H9 (cell line): Measurements from ENCODE around the gene SCNM1. TPM values are rescaled to one million over a fixed set of nuclear protein-coding genes. Genes with fewer than 3 reads are reported as not detected.

Source experiments
- DNase-seq: peaks from one replicate; pipeline ENCODE4 v3.0.0-alpha.2; 2017
- H2AFZ ChIP-seq: one replicate; pipeline ENCODE4 v1.6.1; 2013; ENCODE audit warnings: mild to moderate bottlenecking, low read length, control low read depth, moderate library complexity
- H2AK5ac ChIP-seq: 2 replicates; pipeline ENCODE4 v1.6.1; 2013; ENCODE audit warnings: low read length, control low read depth, mixed read lengths; ENCODE audit not compliant: insufficient read length
- H2BK120ac ChIP-seq: one replicate; pipeline ENCODE4 v1.6.1; 2013; ENCODE audit warnings: low read depth, mild to moderate bottlenecking, low read length, control low read depth, inconsistent platforms; ENCODE audit not compliant: poor library complexity, severe bottlenecking
- H2BK12ac ChIP-seq: 2 replicates; pipeline ENCODE4 v1.6.1; 2013; ENCODE audit warnings: low read length, control low read depth, mixed read lengths, low read depth; ENCODE audit not compliant: insufficient read length
- H2BK15ac ChIP-seq: 2 replicates; pipeline ENCODE4 v1.6.1; 2013; ENCODE audit warnings: low read depth, low read length, control low read depth
- H2BK20ac ChIP-seq: one replicate; pipeline ENCODE4 v1.6.1; 2013; ENCODE audit warnings: low read depth, mild to moderate bottlenecking, low read length, control low read depth, inconsistent platforms; ENCODE audit not compliant: poor library complexity, severe bottlenecking
- H2BK5ac ChIP-seq: 2 replicates; pipeline ENCODE4 v1.6.1; 2013; ENCODE audit warnings: low read length, control low read depth, mixed read lengths; ENCODE audit not compliant: insufficient read length
- H3K14ac ChIP-seq: 2 replicates; pipeline ENCODE4 v1.6.1; 2013; ENCODE audit warnings: low read length, control low read depth; ENCODE audit not compliant: insufficient read depth
- H3K18ac ChIP-seq: 2 replicates; pipeline ENCODE4 v1.6.1; 2013; ENCODE audit warnings: low read depth, mild to moderate bottlenecking, mixed read lengths, low read length, control low read depth; ENCODE audit not compliant: insufficient read length
- H3K23ac ChIP-seq: 2 replicates; pipeline ENCODE4 v1.6.1; 2013; ENCODE audit warnings: low read length, control low read depth, mixed read lengths, low read depth; ENCODE audit not compliant: insufficient read length
- H3K23me2 ChIP-seq: 2 replicates; pipeline ENCODE4 v1.6.1; 2013; ENCODE audit warnings: low read depth, mild to moderate bottlenecking, mixed read lengths, low read length, control low read depth; ENCODE audit not compliant: insufficient read length, poor library complexity, severe bottlenecking
- H3K27ac ChIP-seq: 2 replicates; pipeline ENCODE4 v1.5.1; 2013; ENCODE audit warnings: low read length, control low read depth, mixed read lengths, low read depth; ENCODE audit not compliant: insufficient read length
- H3K27me3 ChIP-seq: 2 replicates; pipeline ENCODE4 v1.6.1; 2013; ENCODE audit warnings: low read length, control low read depth, inconsistent platforms; ENCODE audit not compliant: insufficient read depth
- H3K4ac ChIP-seq: 2 replicates; pipeline ENCODE4 v1.6.1; 2013; ENCODE audit warnings: low read depth, mild to moderate bottlenecking, control low read depth, inconsistent platforms, low read length, moderate library complexity
- H3K4me1 ChIP-seq: 2 replicates; pipeline ENCODE4 v1.6.1; 2013; ENCODE audit warnings: low read length, control low read depth, inconsistent platforms; ENCODE audit not compliant: insufficient read depth
- H3K4me2 ChIP-seq: 2 replicates; pipeline ENCODE4 v1.6.1; 2013; ENCODE audit warnings: low read length, control low read depth, mixed read lengths; ENCODE audit not compliant: insufficient read length, insufficient read depth
- H3K56ac ChIP-seq: 2 replicates; pipeline ENCODE4 v1.6.1; 2013; ENCODE audit warnings: low read depth, mild to moderate bottlenecking, mixed read lengths, low read length, control low read depth; ENCODE audit not compliant: insufficient read length
- H3K79me1 ChIP-seq: 2 replicates; pipeline ENCODE4 v1.6.1; 2013; ENCODE audit warnings: low read depth, mild to moderate bottlenecking, moderate library complexity, low read length, control low read depth, inconsistent platforms; ENCODE audit not compliant: insufficient read depth, poor library complexity, severe bottlenecking
- H3K79me2 ChIP-seq: 2 replicates; pipeline ENCODE4 v1.6.1; 2013; ENCODE audit warnings: low read length, control low read depth, inconsistent platforms; ENCODE audit not compliant: insufficient read depth
- H3K9ac ChIP-seq: 2 replicates; pipeline ENCODE4 v1.6.1; 2013; ENCODE audit warnings: low read length, control low read depth, mixed read lengths; ENCODE audit not compliant: insufficient read length; ENCODE audit errors: extremely low read depth
- H3K9me3 ChIP-seq: one replicate; pipeline ENCODE4 v1.6.1; 2013; ENCODE audit warnings: low read depth, low read length, inconsistent platforms; ENCODE audit not compliant: control insufficient read depth
- H3T11ph ChIP-seq: one replicate; pipeline ENCODE4 v1.6.1; 2013; ENCODE audit warnings: mild to moderate bottlenecking, low read length, control low read depth, inconsistent platforms
- H4K20me1 ChIP-seq: one replicate; pipeline ENCODE4 v1.6.1; 2013; ENCODE audit not compliant: control insufficient read depth, insufficient read length, insufficient read depth
- H4K5ac ChIP-seq: 2 replicates; pipeline ENCODE4 v1.6.1; 2013; ENCODE audit warnings: low read depth, mild to moderate bottlenecking, mixed read lengths, low read length, control low read depth; ENCODE audit not compliant: insufficient read length
- H4K8ac ChIP-seq: replicated peaks from 2 replicates; pipeline ENCODE4 v1.6.1; 2013; ENCODE audit warnings: low read length, control low read depth, mixed read lengths, low read depth; ENCODE audit not compliant: insufficient read length
- H4K91ac ChIP-seq: 2 replicates; pipeline ENCODE4 v1.6.1; 2013; ENCODE audit warnings: low read depth, mild to moderate bottlenecking, moderate library complexity, mixed read lengths, low read length, control low read depth; ENCODE audit not compliant: insufficient read length
- H3K27ac Mint-ChIP-seq, 3 experiments: 2 replicates in 2 of 3; 3 replicates in 1 of 3; pipeline ENCODE4 v1.8.0; 2020 to 2021; ENCODE audit warnings: mixed read lengths in 3 of 3, mild to moderate bottlenecking in 1 of 3, moderate library complexity in 1 of 3
- H3K27me3 Mint-ChIP-seq: 2 replicates; pipeline ENCODE4 v1.8.0; 2021; ENCODE audit warnings: low read depth, mild to moderate bottlenecking, moderate library complexity, mixed read lengths
- H3K36me3 Mint-ChIP-seq, 3 experiments: 2 replicates in 2 of 3; 3 replicates in 1 of 3; pipeline ENCODE4 v1.8.0; 2020 to 2021; ENCODE audit warnings: low read depth in 3 of 3, mixed read lengths in 3 of 3; ENCODE audit not compliant: insufficient read depth in 1 of 3
- H3K4me1 Mint-ChIP-seq, 2 experiments: 2 replicates each; pipeline ENCODE4 v1.8.0; 2020; ENCODE audit warnings: mixed read lengths in 2 of 2
- H3K4me3 Mint-ChIP-seq, 2 experiments: 2 replicates in 1 of 2; 3 replicates in 1 of 2; pipeline ENCODE4 v1.8.0; 2020 to 2021; ENCODE audit warnings: mild to moderate bottlenecking in 2 of 2, mixed read lengths in 2 of 2, moderate library complexity in 1 of 2
- H3K9me3 Mint-ChIP-seq, 2 experiments: 2 replicates in 1 of 2; 3 replicates in 1 of 2; pipeline ENCODE4 v1.8.0; 2020; ENCODE audit warnings: mild to moderate bottlenecking in 2 of 2, mixed read lengths in 2 of 2, moderate library complexity in 1 of 2
- CTCF ChIP-seq: fragments of 200-600 bp; sonication (generic); conservative IDR thresholded peaks from 3 replicates; pipeline ENCODE4 v1.8.0; 2021; ENCODE audit warnings: antibody characterized with exemption, mild to moderate bottlenecking
- WGBS: extraction: QIAGEN DNeasy Blood & Tissue Kit; methylation state at CpG from one replicate; pipeline ENCODE4 v1.1.7; 2013; ENCODE audit warnings: missing lambda C conversion rate, low lambda C conversion rate, mixed read lengths; ENCODE audit not compliant: insufficient read length; ENCODE audit errors: extremely low coverage; 5-methylcytosine and 5-hydroxymethylcytosine counted together
- total RNA-seq: library from RNA; stranded (reverse); gene quantifications from 2 replicates; pipeline ENCODE4 v1.2.1, GENCODE V29; 2021

SCNM1 gene
- total RNA-seq, 1 experiment from 2014 or later, result 60.5 TPM

DNA sequence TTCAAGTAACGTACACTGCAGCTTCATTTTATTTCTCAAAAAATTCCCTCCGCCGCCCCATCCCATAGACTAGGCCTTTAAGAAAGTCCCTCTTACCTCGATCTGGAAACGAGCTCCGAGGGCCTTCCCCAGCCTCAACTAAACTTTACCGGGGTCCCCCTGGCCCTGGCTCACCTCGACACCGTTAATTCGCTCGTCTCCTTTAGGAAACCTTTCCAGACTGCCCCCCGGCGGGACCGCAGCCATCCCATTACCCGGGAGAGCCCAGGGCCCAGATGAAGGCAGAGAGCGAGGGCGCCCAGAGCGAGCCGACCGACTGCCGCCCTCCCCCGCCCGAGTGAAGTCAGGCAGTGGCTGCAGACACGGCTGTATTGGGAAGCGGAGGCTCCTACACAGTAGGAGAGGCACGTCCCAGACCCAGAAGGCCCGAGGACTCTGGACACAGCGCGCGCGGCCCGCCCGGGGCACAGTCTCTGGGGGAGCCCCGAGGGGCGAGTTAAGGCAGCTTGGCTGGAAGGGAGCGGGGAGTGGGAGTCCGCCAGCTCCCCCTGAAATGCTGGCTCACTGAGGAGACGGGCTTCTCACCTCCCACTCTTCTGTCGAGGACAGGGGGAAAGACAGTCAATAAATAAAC is 34.1 kb upstream of the SCNM1 start:
- no peaks in the 10 kb centered on the region for H3K9me3 ChIP-seq
- H3K18ac ChIP-seq, result no peak overlapping the region
- H4K91ac ChIP-seq, result no peak overlapping the region
- peak overlapping the region; percentile 51; the same call in 1 of the 2 replicates for H3K14ac ChIP-seq
- H3K4me1 Mint-ChIP-seq, result peaks cover 14 to 25% of the 10 kb centered on the region in 2 experiments
- H3K27ac Mint-ChIP-seq, result peak overlapping the region; percentile 66 to 89 (median 89); a peak in 5 of 7 replicates
- H3K4me2 ChIP-seq, result peak overlapping the region; percentile 53
- no peaks in the 10 kb centered on the region for H3K79me2 ChIP-seq
- H3K23me2 ChIP-seq, result peaks cover 15% of the 10 kb centered on the region
- no peak overlapping the region for H2AFZ ChIP-seq
- no peak overlapping the region for H3K27ac ChIP-seq
- H3K23ac ChIP-seq, result no peak overlapping the region
- H3K4me1 ChIP-seq, result no peaks in the 10 kb centered on the region
- H3K4ac ChIP-seq, result no peak overlapping the region
- H3K27me3 Mint-ChIP-seq, result peaks cover 12% of the 10 kb centered on the region
- no peaks in the 10 kb centered on the region for H4K20me1 ChIP-seq
- no peak for TF ChIP-seq CTCF
- WGBS, result no CpG with 5 or more reads among the region's 39 CpGs
- H3K9ac ChIP-seq, result no peak overlapping the region
- peak; percentile 60 for DNase-seq
- no peaks in the 10 kb centered on the region; the same call in 1 of the 2 replicates for H3K27me3 ChIP-seq
- H3K4me3 Mint-ChIP-seq, result peak overlapping the region; percentile 62 to 76
- H2BK5ac ChIP-seq, result no peak overlapping the region
- no peak overlapping the region for H3K56ac ChIP-seq
- no peak overlapping the region for H2AK5ac ChIP-seq
- H4K5ac ChIP-seq, result no peak overlapping the region
- no peak overlapping the region for H2BK20ac ChIP-seq
- no peak overlapping the region for H2BK15ac ChIP-seq
- H3K79me1 ChIP-seq, result no peaks in the 10 kb centered on the region
- H3K36me3 Mint-ChIP-seq, result peaks cover 7 to 28% (median 24%) of the 10 kb centered on the region in 3 experiments
- no peak overlapping the region for H4K8ac ChIP-seq
- H2BK120ac ChIP-seq, result no peak overlapping the region
- H3K9me3 Mint-ChIP-seq, result no peaks in the 10 kb centered on the region
- H3T11ph ChIP-seq, result no peak overlapping the region
- H2BK12ac ChIP-seq, result no peak overlapping the region
